HEK293 (cell line): ENCODE data around the gene ADAM33.

Experiments
- ZBTB6 ChIP-seq: fragments of 450-650 bp; formaldehyde crosslinking; IDR thresholded peaks from 2 replicates; pipeline ENCODE4 v1.5.1; 2017; ENCODE audit warnings: missing biosample characterization, missing genetic modification characterization
- ZIC2 ChIP-seq: fragments of 450-650 bp; formaldehyde crosslinking; IDR thresholded peaks from 2 replicates; pipeline ENCODE4 v1.5.1; 2016; ENCODE audit warnings: missing biosample characterization, missing genetic modification characterization
- ZNF341 ChIP-seq: fragments of 450-650 bp; formaldehyde crosslinking; IDR thresholded peaks from 2 replicates; pipeline ENCODE4; 2016; ENCODE audit warnings: low read depth, missing biosample characterization, missing genetic modification characterization
- TF ChIP-seq, protein P1 (sequence below): fragments of 450-650 bp; formaldehyde crosslinking; IDR thresholded peaks from 2 replicates; pipeline ENCODE4 v1.5.1; 2016; ENCODE audit warnings: missing biosample characterization, missing genetic modification characterization

DNA sequence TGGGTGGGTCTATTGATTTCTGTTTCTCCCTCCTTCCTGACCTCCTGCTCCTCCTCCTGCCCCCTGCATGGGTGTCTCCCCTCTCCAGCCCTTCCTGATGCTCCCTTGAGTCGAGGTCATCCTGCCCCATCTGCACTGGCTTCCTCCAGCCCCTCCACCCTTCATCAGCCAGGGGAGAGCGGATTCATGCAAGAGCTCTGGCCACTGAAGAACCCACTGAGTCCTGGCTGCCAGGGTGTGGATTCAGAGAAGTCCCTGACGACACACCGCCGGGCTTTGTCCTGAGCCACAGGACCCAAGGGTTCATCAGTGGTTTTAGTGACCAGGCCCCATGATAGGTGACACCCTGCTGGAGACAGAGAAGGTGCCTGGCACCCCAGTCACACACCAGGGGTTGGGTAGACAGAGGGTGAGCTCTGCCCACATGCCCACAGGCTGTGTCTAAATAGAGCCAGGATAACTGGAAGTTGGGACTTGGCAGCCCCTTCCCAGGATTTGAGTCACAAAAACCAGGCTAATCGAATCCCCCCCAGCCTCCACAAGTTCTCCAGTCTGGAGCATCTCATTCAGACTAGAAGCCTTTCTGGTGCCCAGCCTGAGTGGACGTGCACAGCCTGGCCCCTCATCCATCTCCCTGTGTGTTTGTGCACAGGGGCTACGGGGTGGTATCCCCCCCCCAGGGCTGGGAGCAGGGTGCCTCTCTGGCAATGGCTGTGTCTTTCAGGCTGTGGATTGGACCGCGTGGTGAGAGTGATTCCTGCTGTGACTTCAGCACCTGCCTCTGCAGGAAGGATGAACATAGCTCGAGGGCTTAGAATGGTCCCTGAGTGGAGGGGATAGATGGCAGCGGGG lies 19.8 kb downstream of the ADAM33 start:
- no peak for TF ChIP-seq ZNF341 (tag by site-specific recombination)
- no peak for TF ChIP-seq ZBTB6 (tag by site-specific recombination)
- TF ChIP-seq, protein P1, sequence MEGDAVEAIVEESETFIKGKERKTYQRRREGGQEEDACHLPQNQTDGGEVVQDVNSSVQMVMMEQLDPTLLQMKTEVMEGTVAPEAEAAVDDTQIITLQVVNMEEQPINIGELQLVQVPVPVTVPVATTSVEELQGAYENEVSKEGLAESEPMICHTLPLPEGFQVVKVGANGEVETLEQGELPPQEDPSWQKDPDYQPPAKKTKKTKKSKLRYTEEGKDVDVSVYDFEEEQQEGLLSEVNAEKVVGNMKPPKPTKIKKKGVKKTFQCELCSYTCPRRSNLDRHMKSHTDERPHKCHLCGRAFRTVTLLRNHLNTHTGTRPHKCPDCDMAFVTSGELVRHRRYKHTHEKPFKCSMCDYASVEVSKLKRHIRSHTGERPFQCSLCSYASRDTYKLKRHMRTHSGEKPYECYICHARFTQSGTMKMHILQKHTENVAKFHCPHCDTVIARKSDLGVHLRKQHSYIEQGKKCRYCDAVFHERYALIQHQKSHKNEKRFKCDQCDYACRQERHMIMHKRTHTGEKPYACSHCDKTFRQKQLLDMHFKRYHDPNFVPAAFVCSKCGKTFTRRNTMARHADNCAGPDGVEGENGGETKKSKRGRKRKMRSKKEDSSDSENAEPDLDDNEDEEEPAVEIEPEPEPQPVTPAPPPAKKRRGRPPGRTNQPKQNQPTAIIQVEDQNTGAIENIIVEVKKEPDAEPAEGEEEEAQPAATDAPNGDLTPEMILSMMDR (tag by site-specific recombination), result no peak
- no peak for TF ChIP-seq ZIC2
